Measurements from ENCODE around the gene RAPGEF2. TPM values are rescaled to one million over a fixed set of nuclear protein-coding genes. Genes with fewer than 3 reads are reported as not detected.

The RAPGEF2 gene
- total and polyA plus RNA-seq, 10 of the 15 experiments (the other 5 are each of a cell fraction or from before 2014, with no cell fraction given), result 0.31 to 24.0 (median 2.9) TPM

GRCh38 chr4:159229164-159229563 is 126.3 kb downstream of the RAPGEF2 start:
- no TSS peak for BruUV-seq (replicated peaks)
- FAIRE-seq (no peak), ATAC-seq (no peak), DNase-seq (ENCODE audit: low read depth, low spot score) (no peak)
- no peaks in the 10 kb centered on the region for H3K27me3 ChIP-seq (replicated peaks in 1 of 2; ENCODE audit: control insufficient read depth in 2 of 2, insufficient read depth in 2 of 2, low read length in 1 of 2)
- no peaks in the 10 kb centered on the region for H4K20me1 ChIP-seq (ENCODE audit: control insufficient read depth, insufficient read depth)
- peaks cover 2% of the 10 kb centered on the region for H3K79me2 ChIP-seq (ENCODE audit: control insufficient read depth, insufficient read depth, low read length)
- in situ Hi-C loops (cut with MboI) (no loop called here), intact Hi-C loops (cut with micrococcal nuclease; ENCODE audit: unreplicated experiment) (no loop called here)
- no peak overlapping the region for H3K9ac ChIP-seq (ENCODE audit: control insufficient read depth, insufficient read depth, low read length)
- no peak overlapping the region for H3K27ac ChIP-seq (ENCODE audit: control insufficient read depth, insufficient read depth)
- H3K36me3 ChIP-seq (ENCODE audit: control insufficient read depth in 2 of 2, insufficient read depth in 2 of 2, low read length in 1 of 2), result no peaks in the 10 kb centered on the region
- H3K4me3 ChIP-seq, result no peak overlapping the region
- ChIA-PET POLR2A (no interaction called here), RAD21 (ENCODE audit: unreplicated experiment) (no interaction called here), SMC1A (ENCODE audit: uncharacterized antibody, unreplicated experiment) (interaction anchor here (1.6 kb wide), 1 partner anchor 16 kb away, joined by 4 read pairs; no protein-coding TSS in a partner anchor), CTCF (no interaction called here)
- no peak for TF ChIP-seq ZNF622 (IDR thresholded peaks at IDR 0.05)
- no peak for TF ChIP-seq ZNF384 (IDR thresholded peaks at IDR 0.05; ENCODE audit: borderline replicate concordance, low read depth, low read length)
- no peak for TF ChIP-seq ATF2 (IDR thresholded peaks at IDR 0.05; ENCODE audit: low read length)
- no peak for TF ChIP-seq SUPT20H (IDR thresholded peaks at IDR 0.05; ENCODE audit: borderline replicate concordance, control insufficient read depth, low read depth, low read length)
- TF ChIP-seq MYC (IDR thresholded peaks at IDR 0.05; ENCODE audit: insufficient read depth, insufficient read length, insufficient replicate concordance, low read length, severe bottlenecking), result no peak
- no peak for TF ChIP-seq ZNF274 (IDR thresholded peaks at IDR 0.05; ENCODE audit: insufficient read depth, insufficient read length)
- H3K9me3 ChIP-seq (replicated peaks; ENCODE audit: control insufficient read depth, insufficient read depth, low read length), result peaks cover 5% of the 10 kb centered on the region; the same call in 2 of the 3 replicates
- H2AFZ ChIP-seq (ENCODE audit: control insufficient read depth, low read depth, low read length), result no peak overlapping the region
- no peak overlapping the region for H3K4me2 ChIP-seq (ENCODE audit: control insufficient read depth, insufficient read depth)
- H3K4me1 ChIP-seq (ENCODE audit: control insufficient read depth, insufficient read depth, low read length), result no peaks in the 10 kb centered on the region
- WGBS (ENCODE audit: insufficient coverage, insufficient replicate concordance, low lambda C conversion rate, missing lambda C conversion rate), result 72% methylated on average over 6 of the region's 6 CpGs
